Neural crest cell (in vitro differentiated cells): ENCODE results near the gene RAPGEF1. TPM values are rescaled to one million over a fixed set of nuclear protein-coding genes. Genes with fewer than 3 reads are reported as not detected.

Source experiments
- DNase-seq: peaks from one replicate; pipeline ENCODE4 v3.0.0; 2021; ENCODE audit warnings: low read depth, mixed read lengths, low spot score
- H3K27ac Mint-ChIP-seq: one replicate; pipeline ENCODE4 v1.8.0; 2021; ENCODE audit warnings: mild to moderate bottlenecking, mixed read lengths; ENCODE audit not compliant: unreplicated experiment
- H3K27me3 Mint-ChIP-seq: 2 replicates; pipeline ENCODE4 v1.8.0; 2021; ENCODE audit warnings: low read depth, mild to moderate bottlenecking, mixed read lengths
- H3K36me3 Mint-ChIP-seq: 2 replicates; pipeline ENCODE4 v1.8.0; 2021; ENCODE audit warnings: low read depth, mild to moderate bottlenecking, mixed read lengths
- H3K4me1 Mint-ChIP-seq: 2 replicates; pipeline ENCODE4 v1.8.0; 2021; ENCODE audit warnings: mixed read lengths
- H3K4me3 Mint-ChIP-seq: one replicate; pipeline ENCODE4 v1.8.0; 2021; ENCODE audit warnings: mild to moderate bottlenecking, mixed read lengths
- H3K9me3 Mint-ChIP-seq: 2 replicates; pipeline ENCODE4 v1.8.0; 2021; ENCODE audit warnings: mixed read lengths
- total RNA-seq: library from RNA; stranded (reverse); gene quantifications from 2 replicates; pipeline ENCODE4 v1.2.1, GENCODE V29; 2021
- TF ChIP-seq, protein P1 (sequence below): fragments of 200-600 bp; sonication (generic); conservative IDR thresholded peaks from 2 replicates; pipeline ENCODE4 v1.5.0; 2021; ENCODE audit warnings: antibody characterized with exemption, mild to moderate bottlenecking

RAPGEF1 gene
- total RNA-seq, 1 donor from 2014 or later: 68.1 TPM

DNA sequence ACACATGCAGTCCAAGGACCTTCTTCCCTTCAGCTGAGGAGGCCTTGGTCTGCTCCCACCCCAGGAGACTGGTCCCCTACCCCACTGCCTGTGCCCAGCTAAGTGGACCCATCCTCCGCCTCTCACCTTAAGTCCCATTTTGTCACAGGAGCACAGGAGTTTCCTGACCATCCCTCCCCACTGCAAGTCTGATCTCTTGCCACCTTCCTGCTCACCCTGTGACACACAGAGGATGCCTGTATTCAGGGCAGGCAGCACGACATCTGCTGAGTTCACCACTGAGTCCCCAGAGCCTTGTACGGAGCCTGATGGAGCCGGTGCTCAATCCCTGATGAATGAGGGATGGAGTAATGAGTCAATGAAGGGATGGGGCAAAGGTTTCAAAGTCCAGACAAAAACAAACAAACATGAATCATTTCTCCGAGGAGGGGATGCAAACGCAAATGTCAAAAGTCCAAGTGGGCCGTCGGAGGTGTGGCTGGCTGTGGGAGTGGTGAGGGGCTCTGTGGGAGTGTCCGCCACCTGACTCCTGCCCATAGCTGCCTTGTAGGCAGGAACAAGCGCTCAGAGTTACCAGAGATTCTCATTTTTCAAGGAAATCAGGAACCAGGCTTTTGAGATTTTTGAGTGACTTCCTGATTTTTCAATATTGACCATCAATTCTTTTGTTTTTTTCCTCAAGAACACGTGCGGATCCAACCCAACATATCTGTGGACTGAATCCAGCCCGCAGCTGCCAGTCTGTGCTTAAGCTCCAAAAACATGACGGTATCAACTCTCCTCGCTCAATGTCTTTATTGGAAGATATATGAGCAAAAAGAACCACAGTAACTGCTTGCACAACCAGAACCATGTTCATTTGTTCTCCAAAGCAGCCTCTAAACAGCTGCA lies 4.4 kb downstream of the RAPGEF1 start:
- Mint-ChIP-seq H3K4me1 (peaks cover 72% of the 10 kb centered on the region), H3K27ac (no peak overlapping the region), H3K9me3 (no peaks in the 10 kb centered on the region), H3K27me3 (no peaks in the 10 kb centered on the region), H3K4me3 (peak overlapping the region; percentile 46), H3K36me3 (peaks cover 5% of the 10 kb centered on the region)
- TF ChIP-seq, protein P1, sequence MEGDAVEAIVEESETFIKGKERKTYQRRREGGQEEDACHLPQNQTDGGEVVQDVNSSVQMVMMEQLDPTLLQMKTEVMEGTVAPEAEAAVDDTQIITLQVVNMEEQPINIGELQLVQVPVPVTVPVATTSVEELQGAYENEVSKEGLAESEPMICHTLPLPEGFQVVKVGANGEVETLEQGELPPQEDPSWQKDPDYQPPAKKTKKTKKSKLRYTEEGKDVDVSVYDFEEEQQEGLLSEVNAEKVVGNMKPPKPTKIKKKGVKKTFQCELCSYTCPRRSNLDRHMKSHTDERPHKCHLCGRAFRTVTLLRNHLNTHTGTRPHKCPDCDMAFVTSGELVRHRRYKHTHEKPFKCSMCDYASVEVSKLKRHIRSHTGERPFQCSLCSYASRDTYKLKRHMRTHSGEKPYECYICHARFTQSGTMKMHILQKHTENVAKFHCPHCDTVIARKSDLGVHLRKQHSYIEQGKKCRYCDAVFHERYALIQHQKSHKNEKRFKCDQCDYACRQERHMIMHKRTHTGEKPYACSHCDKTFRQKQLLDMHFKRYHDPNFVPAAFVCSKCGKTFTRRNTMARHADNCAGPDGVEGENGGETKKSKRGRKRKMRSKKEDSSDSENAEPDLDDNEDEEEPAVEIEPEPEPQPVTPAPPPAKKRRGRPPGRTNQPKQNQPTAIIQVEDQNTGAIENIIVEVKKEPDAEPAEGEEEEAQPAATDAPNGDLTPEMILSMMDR: no peak
- DNase-seq: no peak

DNA sequence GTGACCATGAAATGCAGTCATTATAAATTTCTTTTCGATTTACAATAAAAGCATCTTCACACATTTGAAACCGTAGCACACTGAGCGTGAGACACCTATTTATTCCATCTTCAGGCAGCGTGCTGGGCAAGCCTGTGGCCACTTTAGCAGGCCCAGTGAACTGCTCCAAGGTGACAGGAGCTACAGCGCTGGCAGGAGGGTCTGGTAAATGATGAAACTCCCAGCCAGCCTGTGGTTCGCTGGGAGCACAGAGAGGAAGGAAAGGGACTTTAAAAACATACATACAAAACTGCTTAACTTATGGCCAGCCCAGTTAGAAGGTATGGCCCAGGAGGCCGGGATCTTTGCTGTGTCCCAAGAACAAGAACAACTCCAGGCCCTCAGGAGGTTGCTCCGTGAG lies 5.1 kb downstream of the RAPGEF1 start:
- TF ChIP-seq, protein P1: no peak
- peaks cover 72% of the 10 kb centered on the region for H3K4me1 Mint-ChIP-seq
- H3K27me3 Mint-ChIP-seq: no peaks in the 10 kb centered on the region
- no peak overlapping the region for H3K27ac Mint-ChIP-seq
- H3K9me3 Mint-ChIP-seq: no peaks in the 10 kb centered on the region
- H3K36me3 Mint-ChIP-seq: peaks cover 5% of the 10 kb centered on the region
- DNase-seq: no peak
- peak overlapping the region; percentile 46 for H3K4me3 Mint-ChIP-seq

DNA sequence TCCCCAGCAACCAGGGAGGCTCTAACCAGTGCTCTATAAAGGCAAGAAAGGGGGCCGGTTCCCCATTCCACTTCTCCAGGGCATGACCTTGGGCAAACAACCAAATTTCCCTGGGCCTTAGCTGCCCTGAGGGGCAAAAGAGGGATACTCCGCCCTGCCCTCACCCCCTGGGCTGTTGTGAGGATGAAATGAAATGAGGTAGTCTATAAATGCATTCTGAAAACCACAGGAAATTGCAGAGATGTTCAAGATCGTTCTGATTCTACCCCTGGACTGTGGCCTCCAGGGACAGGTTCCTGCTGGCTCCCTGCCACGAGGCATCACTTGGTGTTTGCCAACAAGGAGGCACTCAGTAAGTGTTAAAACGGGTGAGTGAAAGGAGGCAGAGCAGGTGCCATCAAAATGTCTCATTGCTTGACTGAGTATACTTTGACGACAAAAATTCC lies 5.7 kb downstream of the RAPGEF1 start:
- Mint-ChIP-seq H3K4me1 (peaks cover 71% of the 10 kb centered on the region), H3K27me3 (no peaks in the 10 kb centered on the region), H3K27ac (no peak overlapping the region), H3K4me3 (no peak overlapping the region), H3K9me3 (no peaks in the 10 kb centered on the region), H3K36me3 (peaks cover 5% of the 10 kb centered on the region)
- no peak for DNase-seq
- TF ChIP-seq, protein P1: no peak

DNA sequence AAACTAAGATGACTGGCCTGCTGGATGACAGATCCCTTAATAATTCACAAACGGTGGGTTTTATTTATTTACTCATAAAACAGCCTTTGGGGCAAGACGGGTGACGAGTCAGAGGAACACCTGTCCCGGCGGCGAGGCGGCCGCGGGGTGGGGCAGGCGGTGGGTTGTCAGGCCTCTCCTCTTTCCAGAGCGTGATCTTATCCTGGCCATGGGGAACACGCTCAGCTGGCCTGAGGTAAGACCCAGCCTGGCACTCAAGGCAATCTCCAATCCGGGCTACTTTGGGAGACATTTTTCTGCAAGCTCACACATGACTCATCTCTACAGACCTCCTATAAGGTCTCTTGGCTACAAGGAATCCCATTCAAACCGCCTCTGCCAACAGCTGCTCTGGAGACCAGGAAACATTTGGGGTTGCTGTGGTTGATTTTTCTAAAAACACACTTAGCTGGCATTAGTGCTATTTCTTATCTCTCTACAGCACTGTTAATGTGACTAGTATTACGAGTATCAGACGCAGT lies 6.3 kb downstream of the RAPGEF1 start:
- H3K9me3 Mint-ChIP-seq: no peaks in the 10 kb centered on the region
- H3K4me3 Mint-ChIP-seq: peak overlapping the region; percentile 3
- TF ChIP-seq, protein P1: no peak
- H3K27ac Mint-ChIP-seq: no peak overlapping the region
- H3K4me1 Mint-ChIP-seq: peaks cover 69% of the 10 kb centered on the region
- H3K27me3 Mint-ChIP-seq: no peaks in the 10 kb centered on the region
- DNase-seq: no peak
- peaks cover 5% of the 10 kb centered on the region for H3K36me3 Mint-ChIP-seq

DNA sequence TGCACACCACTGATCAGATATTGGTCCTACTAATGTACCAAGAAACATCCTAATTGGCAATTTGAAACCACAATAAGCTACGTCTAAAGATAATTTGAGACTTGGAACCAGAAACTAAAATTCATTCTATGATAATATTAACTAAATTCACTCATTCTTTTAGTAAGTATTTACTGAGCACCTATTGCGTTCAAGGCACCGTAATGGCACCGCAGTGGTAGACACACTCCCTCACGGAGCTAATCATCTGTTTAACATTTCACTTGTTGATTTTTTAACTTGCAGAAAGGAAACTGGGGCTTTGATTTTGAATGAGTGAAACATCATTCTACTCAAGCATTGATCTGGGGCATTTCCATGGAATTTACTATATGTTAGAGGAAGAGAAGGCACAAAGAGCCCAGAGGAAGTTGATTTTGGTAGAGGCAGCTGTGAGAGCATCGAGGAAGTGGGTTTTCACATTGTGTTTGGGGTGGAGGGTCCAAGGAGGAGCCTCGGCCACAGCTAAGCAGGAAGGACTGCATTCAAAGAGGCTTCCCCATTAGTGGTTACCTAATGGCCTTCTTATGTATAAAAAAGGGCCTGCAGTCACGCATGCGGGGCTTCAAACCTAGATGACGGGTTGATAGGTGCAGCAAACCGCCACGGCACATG lies 7.1 kb downstream of the RAPGEF1 start:
- Mint-ChIP-seq H3K4me3 (no peak overlapping the region), H3K36me3 (peaks cover 5% of the 10 kb centered on the region), H3K27me3 (no peaks in the 10 kb centered on the region), H3K27ac (no peak overlapping the region), H3K9me3 (no peaks in the 10 kb centered on the region), H3K4me1 (peaks cover 70% of the 10 kb centered on the region)
- TF ChIP-seq, protein P1: no peak
- no peak for DNase-seq
